ENCODE data around the gene PDLIM7. TPM values are rescaled to one million over a fixed set of nuclear protein-coding genes. Genes with fewer than 3 reads are reported as not detected.

Gene PDLIM7
- total and polyA plus RNA-seq, 2 of the 4 experiments (the other 2 are of a cell fraction) = 70.4 to 534 TPM

GRCh38 chr5:177510567-177511053 lies 13.2 kb upstream of the PDLIM7 start:
- WGBS, 2 experiments (ENCODE audit: extremely low coverage in 2 of 2, insufficient read length in 1 of 2) = 98% methylated on average over 7 of the region's 15 CpGs; no CpG with 5 or more reads in 1 of the 2 experiments
- Histone ChIP-seq H3K23ac (ENCODE audit: low read depth, low read length) (no peak overlapping the region), H3K9me1 (ENCODE audit: insufficient read depth, low read length) (no peaks in the 10 kb centered on the region), H3K27me3 (ENCODE audit: control insufficient read depth, insufficient read depth, low read length) (no peaks in the 10 kb centered on the region), H3K56ac (ENCODE audit: extremely low read depth, insufficient read depth, low read length) (no peak overlapping the region), H4K20me1 (ENCODE audit: insufficient read depth, low read length) (no peaks in the 10 kb centered on the region; the same call in 1 of the 2 replicates), H2BK20ac (ENCODE audit: low read depth, low read length) (no peak overlapping the region), H3K9me3 (ENCODE audit: control insufficient read depth, insufficient read depth, low read length) (no peaks in the 10 kb centered on the region), H4K91ac (ENCODE audit: insufficient read depth, low read depth, low read length) (no peak overlapping the region), H3K79me1 (ENCODE audit: low read depth in 1 of 2, low read length in 2 of 2) (peaks cover 17 to 19% of the 10 kb centered on the region in 2 experiments; a peak in 3 of 4 replicates), H3K18ac (ENCODE audit: low read depth, low read length) (no peak overlapping the region), H3K27ac (ENCODE audit: insufficient read depth, low read length) (no peak overlapping the region), H3K4me1 (ENCODE audit: control insufficient read depth, insufficient read depth, low read length) (peaks cover 1% of the 10 kb centered on the region), H4K5ac (ENCODE audit: low read depth, low read length) (no peak overlapping the region), H2AK5ac (ENCODE audit: low read depth, low read length) (no peak overlapping the region), H3K4ac (ENCODE audit: low read depth, low read length) (no peak overlapping the region), H2BK5ac (ENCODE audit: low read depth, low read length, poor library complexity, severe bottlenecking) (no peak overlapping the region), H3K4me3 (ENCODE audit: insufficient read depth, low read depth, low read length) (no peak overlapping the region), H2BK120ac (ENCODE audit: low read depth, low read length) (no peak overlapping the region), H2BK15ac (ENCODE audit: low read depth, low read length) (no peak overlapping the region), H3K14ac (replicated peaks; ENCODE audit: low read depth, low read length) (no peak overlapping the region), H3K36me3 (ENCODE audit: control insufficient read depth, insufficient read depth, low read length) (peaks cover 55% of the 10 kb centered on the region), H4K8ac (ENCODE audit: low read depth in 2 of 2, low read length in 2 of 2) (no peak overlapping the region), H2AK9ac (replicated peaks; ENCODE audit: low read depth, low read length, poor library complexity) (no peak overlapping the region), H3K9ac (ENCODE audit: low read depth, low read length) (no peak overlapping the region), H2AFZ (replicated peaks; ENCODE audit: low read length, poor library complexity) (peak overlapping the region; percentile 23), H3K4me2 (ENCODE audit: low read depth, low read length) (no peak overlapping the region)
- ChIA-PET CTCF (interaction anchor here (1.0 kb wide), 1 partner anchor 9 kb away, joined by 4 read pairs; no protein-coding TSS in a partner anchor), POLR2A (ENCODE audit: unreplicated experiment) (no interaction called here)
- intact Hi-C loops (cut with micrococcal nuclease) (no loop called here), dilution Hi-C loops (cut with HindIII; ENCODE audit: low sequenced_read_pairs, unreplicated experiment) (no loop called here), in situ Hi-C loops (cut with MboI; ENCODE audit: low sequenced_read_pairs) (no loop called here)
- ATAC-seq (ENCODE audit: low read depth) = no peak
- DNase-seq = no peak
- TF ChIP-seq RCOR1 (IDR thresholded peaks at IDR 0.05; ENCODE audit: insufficient replicate concordance, low read length) (no peak), NFE2L2 (IDR thresholded peaks at IDR 0.05; ENCODE audit: low read depth, low read length) (no peak), MAFK (IDR thresholded peaks at IDR 0.05; ENCODE audit: low read depth, low read length) (no peak), MAZ (IDR thresholded peaks at IDR 0.05; ENCODE audit: borderline replicate concordance, low read depth, low read length) (no peak), FOS (IDR thresholded peaks at IDR 0.05; ENCODE audit: low read depth, low read length) (no peak), RAD21 (IDR thresholded peaks at IDR 0.05; ENCODE audit: low read length) (no peak), BHLHE40 (IDR thresholded peaks at IDR 0.05; ENCODE audit: low read depth, low read length) (no peak), SMC3 (IDR thresholded peaks at IDR 0.05; ENCODE audit: low read depth, low read length) (no peak), CTCF (conservative IDR thresholded peaks at IDR 0.05; ENCODE audit: low read depth, low read length) (no peak), CHD1 (IDR thresholded peaks at IDR 0.05; ENCODE audit: low read depth, low read length) (no peak), POLR2A (IDR thresholded peaks at IDR 0.05; ENCODE audit: low read depth, low read length) (no peak), RFX5 (IDR thresholded peaks at IDR 0.05; ENCODE audit: low read depth, low read length) (no peak), ELK1 (IDR thresholded peaks at IDR 0.05; ENCODE audit: borderline replicate concordance, low read depth, low read length) (no peak), CEBPB (IDR thresholded peaks at IDR 0.05; ENCODE audit: low read depth, low read length) (no peak), MXI1 (IDR thresholded peaks at IDR 0.05; ENCODE audit: borderline replicate concordance, low read depth, low read length) (no peak), USF2 (IDR thresholded peaks at IDR 0.05; ENCODE audit: low read depth, low read length) (no peak)
- BruUV-seq (replicated peaks) = no TSS peak

Data from IMR-90 (cell line).